HFF-Myc (cell line): Measurements from ENCODE around the gene FBXO2.

Source experiments
- DNase-seq: peaks from one replicate; pipeline ENCODE4 v3.0.0-alpha.2; 2011; ENCODE audit warnings: low read depth; ENCODE audit errors: extremely low read depth
- H3K4me3 ChIP-seq: replicated peaks from 2 replicates; pipeline ENCODE4 v1.5.1; 2011; ENCODE audit warnings: low read depth, mild to moderate bottlenecking, control low read depth, low read length
- CTCF ChIP-seq: IDR thresholded peaks from 2 replicates; pipeline ENCODE4 v1.5.1; 2012; ENCODE audit warnings: mild to moderate bottlenecking, low read depth, low read length, control low read depth; ENCODE audit errors: missing control alignments

The FBXO2 gene

GRCh38 chr1:11634365-11635192 lies 19.6 kb downstream of the FBXO2 start:
- TF ChIP-seq CTCF, result no peak
- DNase-seq, result no peak
- H3K4me3 ChIP-seq, result no peak overlapping the region

GRCh38 chr1:11629184-11630016 lies 24.8 kb downstream of the FBXO2 start:
- H3K4me3 ChIP-seq, result no peak overlapping the region
- DNase-seq, result no peak
- TF ChIP-seq CTCF, result no peak

GRCh38 chr1:11628767-11629166 lies 25.5 kb downstream of the FBXO2 start:
- no peak overlapping the region for H3K4me3 ChIP-seq
- TF ChIP-seq CTCF, result no peak
- no peak for DNase-seq

GRCh38 chr1:11626551-11626950 lies 27.7 kb downstream of the FBXO2 start:
- DNase-seq, result no peak
- no peak overlapping the region for H3K4me3 ChIP-seq
- TF ChIP-seq CTCF, result no peak

GRCh38 chr1:11623702-11624101 lies 30.5 kb downstream of the FBXO2 start:
- TF ChIP-seq CTCF, result no peak
- no peak for DNase-seq
- H3K4me3 ChIP-seq, result no peak overlapping the region

GRCh38 chr1:11622398-11622797 lies 31.8 kb downstream of the FBXO2 start:
- no peak for DNase-seq
- no peak for TF ChIP-seq CTCF
- H3K4me3 ChIP-seq, result no peak overlapping the region
